ENCODE results near the gene DUS2.
A peak's percentile ranks its signal among the peaks of the same experiment; 100 is the strongest.
"Not testable (repeated sequence)": the region's sequence is repeated elsewhere in the genome, so short reads cannot be mapped to it uniquely, and the experiment has no call there.

The DUS2 gene

DNA sequence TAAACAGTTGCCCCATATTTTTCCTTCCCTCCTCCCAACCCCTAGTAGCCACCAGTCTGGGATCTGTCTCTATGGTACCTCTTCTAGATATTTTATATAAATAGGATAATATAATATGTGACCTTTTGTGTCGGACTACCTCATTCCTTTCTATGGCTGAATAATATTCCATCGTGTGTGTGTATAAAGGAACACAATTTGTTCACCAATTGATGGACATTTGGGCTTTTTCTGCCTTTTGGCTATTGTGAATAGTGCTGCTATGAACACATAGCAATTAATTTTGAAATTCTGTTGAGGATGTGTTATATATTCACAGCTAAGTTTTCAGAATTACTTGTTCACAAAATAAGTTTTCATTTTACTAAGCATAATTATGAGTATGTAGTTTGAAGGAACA, 64.6 kb downstream of the DUS2 start:
- Histone ChIP-seq H3K27ac (ENCODE audit: low read depth, low read length) (no peak overlapping the region), H3K36me3 (ENCODE audit: insufficient read depth, low read length) (no peaks in the 10 kb centered on the region), H3K4me1 (ENCODE audit: insufficient read depth, low read length) (peaks cover 35% of the 10 kb centered on the region), H3K4me3 (ENCODE audit: low read length) (peak overlapping the region; percentile 100; the same call in 1 of the 2 replicates), H3K9me3 (ENCODE audit: insufficient read depth, low read depth, low read length) (no peaks in the 10 kb centered on the region), H3K9ac (ENCODE audit: low read depth, low read length) (no peak overlapping the region), H3K27me3 (ENCODE audit: insufficient read depth, low read length) (no peaks in the 10 kb centered on the region)
- WGBS = 100% methylated on average over 2 of the region's 2 CpGs

DNA sequence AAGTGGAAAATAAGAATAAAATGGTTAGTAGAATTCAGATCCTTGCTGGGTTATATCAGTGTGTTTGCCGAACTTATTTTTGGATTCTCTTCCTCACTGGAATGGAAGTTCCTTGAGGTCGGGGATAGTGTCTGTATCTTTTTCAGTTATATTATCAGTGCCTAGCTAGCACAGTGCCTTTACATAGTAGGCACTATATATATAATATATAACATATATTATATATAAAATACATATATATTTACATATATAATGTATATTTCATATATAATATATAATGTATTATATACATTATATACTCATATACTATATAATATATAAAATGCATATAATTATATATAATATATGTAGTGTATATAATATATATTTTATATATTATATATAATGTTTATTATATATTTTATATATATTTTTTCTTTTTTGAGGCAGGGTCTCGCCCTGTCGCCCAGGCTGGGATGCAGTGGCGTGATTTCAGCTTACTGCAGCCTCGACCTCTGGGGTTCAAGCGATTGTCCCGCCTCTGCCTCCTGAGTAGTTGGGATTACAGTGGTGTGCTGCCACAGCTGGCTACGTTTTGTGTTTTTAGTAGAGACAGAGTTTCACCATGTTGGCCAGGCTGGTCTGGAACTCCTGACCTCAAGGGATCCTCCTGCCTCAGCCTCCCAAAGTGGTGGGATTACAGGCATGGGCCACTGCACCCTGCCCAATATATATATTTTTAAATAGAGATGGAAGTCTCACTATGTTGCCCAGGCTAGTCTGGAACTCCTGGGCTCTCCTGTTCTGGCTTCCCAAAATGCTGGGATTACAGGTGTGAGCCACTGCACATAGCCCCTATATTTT, 65.3 kb downstream of the DUS2 start:
- Histone ChIP-seq H3K27ac (ENCODE audit: low read depth, low read length) (no peak overlapping the region), H3K36me3 (ENCODE audit: insufficient read depth, low read length) (no peaks in the 10 kb centered on the region), H3K9me3 (ENCODE audit: insufficient read depth, low read depth, low read length) (no peaks in the 10 kb centered on the region), H3K9ac (ENCODE audit: low read depth, low read length) (no peak overlapping the region), H3K27me3 (ENCODE audit: insufficient read depth, low read length) (no peaks in the 10 kb centered on the region), H3K4me3 (ENCODE audit: low read length) (no peak overlapping the region), H3K4me1 (ENCODE audit: insufficient read depth, low read length) (peaks cover 34% of the 10 kb centered on the region)
- 89% methylated on average over 9 of the region's 9 CpGs for WGBS

DNA sequence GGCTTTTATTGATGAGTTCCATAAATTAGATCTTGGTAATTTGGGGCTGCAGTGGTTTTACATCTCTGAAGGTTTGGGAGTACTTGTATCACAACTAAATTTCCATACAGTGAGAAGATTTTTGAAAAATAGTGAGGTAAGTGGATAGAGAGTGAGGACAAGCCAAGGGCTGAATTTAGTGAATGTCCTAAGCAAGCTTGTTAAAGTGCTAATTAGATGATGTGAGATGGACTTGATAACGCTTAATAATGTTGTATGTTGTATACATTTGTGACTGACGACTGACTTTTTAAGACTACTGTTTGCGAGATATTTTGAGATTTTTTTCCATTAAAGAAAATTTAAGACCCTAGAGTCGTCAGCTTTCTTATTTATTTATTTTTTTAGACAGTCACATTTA, 66.0 kb downstream of the DUS2 start:
- no peak overlapping the region for H3K27ac ChIP-seq (ENCODE audit: low read depth, low read length)
- H3K4me3 ChIP-seq (ENCODE audit: low read length) = no peak overlapping the region
- H3K9ac ChIP-seq (ENCODE audit: low read depth, low read length) = no peak overlapping the region
- H3K9me3 ChIP-seq (ENCODE audit: insufficient read depth, low read depth, low read length) = no peaks in the 10 kb centered on the region
- H3K27me3 ChIP-seq (ENCODE audit: insufficient read depth, low read length) = no peaks in the 10 kb centered on the region
- 90% methylated on average over 3 of the region's 4 CpGs for WGBS
- H3K36me3 ChIP-seq (ENCODE audit: insufficient read depth, low read length) = no peaks in the 10 kb centered on the region
- peaks cover 31% of the 10 kb centered on the region for H3K4me1 ChIP-seq (ENCODE audit: insufficient read depth, low read length)

DNA sequence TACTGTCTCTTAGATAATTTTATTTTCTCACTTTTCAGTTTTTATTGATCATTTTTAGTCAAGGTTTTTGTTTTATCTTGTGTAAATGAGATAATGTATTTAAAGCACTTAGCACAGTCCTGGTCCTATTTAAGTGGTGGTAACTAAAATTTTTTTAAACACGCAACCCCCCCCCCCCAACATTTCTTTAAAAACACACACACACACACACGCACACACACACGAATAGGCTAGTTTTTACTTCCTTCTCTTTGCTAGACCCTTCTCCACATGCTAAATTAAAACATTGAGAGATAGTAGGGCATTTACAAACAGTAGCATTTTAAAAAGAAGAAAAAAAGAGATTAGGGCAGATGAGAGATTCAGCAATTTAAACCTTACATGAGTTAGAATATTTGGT, 67.0 kb downstream of the DUS2 start:
- Histone ChIP-seq H3K27me3 (ENCODE audit: insufficient read depth, low read length) (no peaks in the 10 kb centered on the region), H3K27ac (ENCODE audit: low read depth, low read length) (no peak overlapping the region), H3K36me3 (ENCODE audit: insufficient read depth, low read length) (no peaks in the 10 kb centered on the region), H3K4me3 (ENCODE audit: low read length) (no peak overlapping the region), H3K9ac (ENCODE audit: low read depth, low read length) (no peak overlapping the region), H3K4me1 (ENCODE audit: insufficient read depth, low read length) (peaks cover 41% of the 10 kb centered on the region), H3K9me3 (ENCODE audit: insufficient read depth, low read depth, low read length) (no peaks in the 10 kb centered on the region)
- WGBS = 80% methylated on average over 2 of the region's 3 CpGs

DNA sequence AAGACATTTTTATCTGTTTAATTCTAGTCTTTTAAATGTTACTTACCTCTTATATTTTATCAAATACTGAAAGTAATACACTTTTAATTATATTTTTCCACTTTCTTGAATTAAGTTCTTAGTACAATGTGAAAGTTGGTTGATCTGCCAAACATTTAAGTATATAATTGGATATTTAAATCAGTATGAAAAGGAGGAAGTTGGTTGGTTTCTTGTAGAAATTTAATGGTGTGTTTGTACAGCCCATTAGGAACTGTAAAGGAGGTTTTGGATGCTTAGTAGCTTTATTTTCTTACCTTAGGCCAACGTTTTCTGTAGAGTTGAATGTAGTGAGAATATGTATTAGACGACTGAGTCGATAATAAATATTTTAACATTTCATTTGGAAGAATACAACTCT, 67.4 kb downstream of the DUS2 start:
- Histone ChIP-seq H3K9ac (ENCODE audit: low read depth, low read length) (no peak overlapping the region), H3K27me3 (ENCODE audit: insufficient read depth, low read length) (no peaks in the 10 kb centered on the region), H3K9me3 (ENCODE audit: insufficient read depth, low read depth, low read length) (no peaks in the 10 kb centered on the region), H3K4me1 (ENCODE audit: insufficient read depth, low read length) (peaks cover 45% of the 10 kb centered on the region), H3K36me3 (ENCODE audit: insufficient read depth, low read length) (no peaks in the 10 kb centered on the region), H3K4me3 (ENCODE audit: low read length) (no peak overlapping the region), H3K27ac (ENCODE audit: low read depth, low read length) (no peak overlapping the region)
- WGBS = 38% methylated on average over 1 of the region's 3 CpGs

DNA sequence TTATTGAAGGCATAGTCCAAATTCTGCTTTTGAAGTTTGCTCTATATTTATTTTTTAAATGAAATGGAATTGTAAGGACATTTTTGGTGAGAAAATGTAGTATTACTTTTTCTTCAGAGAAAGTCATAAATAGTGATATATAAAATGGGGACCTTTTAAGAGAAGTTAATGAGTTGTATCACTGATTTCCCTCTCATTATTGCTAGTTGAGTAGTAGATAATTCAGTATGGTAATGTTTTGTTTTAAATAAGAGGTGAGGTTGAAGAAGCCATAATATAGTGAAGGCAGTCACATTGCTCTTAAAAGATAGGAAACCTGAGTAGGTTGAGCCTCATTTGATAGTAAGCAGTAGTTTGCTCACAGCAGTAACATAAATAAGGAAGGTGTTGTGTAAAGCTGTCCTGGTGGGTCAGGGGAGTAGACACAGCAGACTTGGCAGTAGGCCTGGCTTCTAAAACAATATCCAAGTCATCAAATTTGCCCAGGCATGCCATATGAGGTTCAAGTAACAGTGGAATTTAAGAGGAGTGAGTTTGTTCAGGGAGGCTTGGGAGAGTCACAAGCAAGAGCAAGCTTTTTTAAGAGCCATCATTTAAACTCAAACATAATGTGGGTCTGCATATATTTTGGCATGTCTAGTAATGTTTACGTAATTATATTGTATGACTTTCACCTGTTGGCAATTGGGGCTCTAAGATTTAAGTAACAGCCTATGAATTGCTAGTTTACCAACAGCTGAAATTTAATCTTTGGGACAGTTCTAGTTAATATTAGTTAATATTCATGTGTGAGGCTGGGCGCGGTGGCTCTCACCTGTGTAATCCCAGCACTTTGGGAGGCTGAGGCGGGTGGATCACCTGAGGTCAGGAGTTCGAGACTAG, 68.5 kb downstream of the DUS2 start:
- H3K4me3 ChIP-seq (ENCODE audit: low read length) = no peak overlapping the region
- peaks cover 46% of the 10 kb centered on the region for H3K4me1 ChIP-seq (ENCODE audit: insufficient read depth, low read length)
- no peaks in the 10 kb centered on the region for H3K9me3 ChIP-seq (ENCODE audit: insufficient read depth, low read depth, low read length)
- no peaks in the 10 kb centered on the region for H3K27me3 ChIP-seq (ENCODE audit: insufficient read depth, low read length)
- no peaks in the 10 kb centered on the region for H3K36me3 ChIP-seq (ENCODE audit: insufficient read depth, low read length)
- 0 out of 2 replicates have a peak overlapping the region, but pooled peaks have one; percentile 43 for H3K9ac ChIP-seq (ENCODE audit: low read depth, low read length)
- WGBS = 96% methylated on average over 5 of the region's 5 CpGs
- no peak overlapping the region for H3K27ac ChIP-seq (ENCODE audit: low read depth, low read length)

DNA sequence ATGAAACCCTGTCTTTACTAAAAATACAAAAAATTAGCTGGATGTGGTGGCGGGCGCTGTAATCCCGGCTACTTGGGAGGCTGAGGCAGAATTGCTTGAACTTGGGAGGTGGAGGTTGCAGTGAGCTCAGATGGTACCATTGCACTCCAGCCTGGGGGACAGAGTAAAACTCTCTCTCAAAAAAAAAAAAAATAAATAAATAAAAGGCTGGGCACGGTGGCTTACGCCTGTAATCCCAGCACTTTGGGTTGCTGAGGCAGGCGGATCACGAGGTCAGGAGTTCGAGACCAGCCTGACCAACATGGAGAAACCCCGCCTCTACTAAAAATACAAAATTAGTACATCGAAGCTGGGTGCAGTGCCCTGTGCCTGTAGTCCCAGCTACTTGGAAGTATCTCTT, 69.2 kb downstream of the DUS2 start:
- not testable (repeated sequence) for H3K4me3 ChIP-seq (ENCODE audit: low read length); H3K9ac ChIP-seq (ENCODE audit: low read depth, low read length); H3K27ac ChIP-seq (ENCODE audit: low read depth, low read length); H3K36me3 ChIP-seq (ENCODE audit: insufficient read depth, low read length); H3K9me3 ChIP-seq (ENCODE audit: insufficient read depth, low read depth, low read length); H3K27me3 ChIP-seq (ENCODE audit: insufficient read depth, low read length)
- 98% methylated on average over 10 of the region's 10 CpGs for WGBS
- H3K4me1 ChIP-seq (ENCODE audit: insufficient read depth, low read length) = peaks cover 39% of the 10 kb centered on the region

DNA sequence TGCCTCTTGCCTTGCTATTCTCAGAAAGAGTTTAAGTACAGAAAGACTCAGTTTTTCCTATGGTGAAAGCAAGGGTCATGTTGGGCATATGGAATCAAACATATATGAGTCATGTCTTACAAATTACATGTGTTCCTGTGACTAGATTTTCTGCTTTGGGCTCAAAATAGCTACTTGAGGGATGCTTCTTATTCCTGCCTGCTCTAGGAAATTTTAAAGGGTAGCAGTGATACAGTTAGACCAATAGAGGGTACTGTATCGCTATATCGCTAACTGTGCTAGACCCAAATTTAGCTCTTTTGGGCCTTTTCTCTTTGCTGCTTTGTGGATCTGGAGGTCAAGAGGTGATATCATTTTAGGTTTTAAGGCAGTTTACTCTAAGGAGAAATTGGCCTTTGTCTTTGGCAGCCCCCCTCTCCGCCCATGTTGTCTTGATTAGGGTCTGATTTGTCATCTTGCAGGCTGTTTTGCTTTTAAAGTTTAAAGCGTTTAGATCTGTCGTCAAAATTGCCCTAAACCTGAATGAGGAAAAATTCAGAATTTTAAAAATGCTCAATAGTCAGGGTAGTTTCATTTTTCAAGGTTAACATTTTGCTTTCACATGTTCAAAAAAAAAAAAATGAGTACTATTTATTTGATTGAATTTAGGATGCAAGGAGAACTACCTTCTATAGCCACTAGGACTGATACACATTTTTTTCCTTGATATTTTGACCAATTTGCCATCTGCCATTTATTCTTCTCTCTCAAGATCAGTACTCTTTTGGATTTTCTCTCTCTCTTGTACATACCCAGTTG, 70.9 kb downstream of the DUS2 start:
- H3K27ac ChIP-seq (ENCODE audit: low read depth, low read length) = no peak overlapping the region
- H3K4me1 ChIP-seq (ENCODE audit: insufficient read depth, low read length) = peaks cover 35% of the 10 kb centered on the region
- H3K9me3 ChIP-seq (ENCODE audit: insufficient read depth, low read depth, low read length) = no peaks in the 10 kb centered on the region
- H3K36me3 ChIP-seq (ENCODE audit: insufficient read depth, low read length) = no peaks in the 10 kb centered on the region
- H3K27me3 ChIP-seq (ENCODE audit: insufficient read depth, low read length) = no peaks in the 10 kb centered on the region
- H3K9ac ChIP-seq (ENCODE audit: low read depth, low read length) = no peak overlapping the region
- no peak overlapping the region for H3K4me3 ChIP-seq (ENCODE audit: low read length)
- WGBS = 84% methylated on average over 5 of the region's 5 CpGs

DNA sequence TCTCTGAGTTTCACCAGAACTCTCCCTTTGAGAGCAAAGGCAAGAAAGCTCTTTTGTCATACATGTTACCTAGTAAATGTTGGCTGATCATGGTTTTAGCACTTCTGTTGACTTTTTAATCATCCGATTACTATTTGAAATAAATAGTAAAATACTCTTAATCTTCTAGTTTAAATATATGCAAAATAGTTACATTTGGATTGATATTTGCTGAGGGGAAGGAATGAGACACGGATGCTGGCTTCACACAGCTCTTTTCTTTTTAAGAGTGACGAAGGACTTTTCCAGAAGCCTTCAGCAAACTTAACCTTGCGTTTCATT, 71.5 kb downstream of the DUS2 start:
- no peak overlapping the region for H3K27ac ChIP-seq (ENCODE audit: low read depth, low read length)
- H3K4me1 ChIP-seq (ENCODE audit: insufficient read depth, low read length) = peaks cover 35% of the 10 kb centered on the region
- no peaks in the 10 kb centered on the region for H3K9me3 ChIP-seq (ENCODE audit: insufficient read depth, low read depth, low read length)
- H3K27me3 ChIP-seq (ENCODE audit: insufficient read depth, low read length) = no peaks in the 10 kb centered on the region
- H3K4me3 ChIP-seq (ENCODE audit: low read length) = no peak overlapping the region
- WGBS = 78% methylated on average over 2 of the region's 4 CpGs
- no peak overlapping the region for H3K9ac ChIP-seq (ENCODE audit: low read depth, low read length)
- H3K36me3 ChIP-seq (ENCODE audit: insufficient read depth, low read length) = no peaks in the 10 kb centered on the region

DNA sequence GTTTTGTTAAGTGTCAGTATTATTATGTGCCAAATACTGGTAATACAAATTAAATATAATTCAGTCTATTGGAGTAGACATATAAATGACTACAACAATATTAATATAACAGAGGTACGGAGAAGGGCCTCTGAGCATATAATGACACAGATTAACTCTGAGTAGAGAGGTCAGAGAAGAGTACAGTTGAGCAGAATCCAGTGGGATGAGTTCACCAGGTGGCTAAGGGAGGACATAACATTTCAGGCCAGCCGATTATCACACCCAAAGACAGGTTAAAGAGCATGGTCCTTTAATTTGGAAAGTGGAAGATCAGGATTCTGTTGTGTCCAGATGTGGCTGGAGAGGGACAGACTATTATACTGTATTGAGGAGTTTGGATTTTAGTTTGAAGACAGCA, 73.4 kb downstream of the DUS2 start:
- 93% methylated on average over 2 of the region's 2 CpGs for WGBS
- no peak overlapping the region for H3K27ac ChIP-seq (ENCODE audit: low read depth, low read length)
- no peak overlapping the region for H3K4me3 ChIP-seq (ENCODE audit: low read length)
- no peaks in the 10 kb centered on the region for H3K9me3 ChIP-seq (ENCODE audit: insufficient read depth, low read depth, low read length)
- no peaks in the 10 kb centered on the region for H3K27me3 ChIP-seq (ENCODE audit: insufficient read depth, low read length)
- H3K4me1 ChIP-seq (ENCODE audit: insufficient read depth, low read length) = peaks cover 22% of the 10 kb centered on the region
- no peaks in the 10 kb centered on the region for H3K36me3 ChIP-seq (ENCODE audit: insufficient read depth, low read length)
- no peak overlapping the region for H3K9ac ChIP-seq (ENCODE audit: low read depth, low read length)

DNA sequence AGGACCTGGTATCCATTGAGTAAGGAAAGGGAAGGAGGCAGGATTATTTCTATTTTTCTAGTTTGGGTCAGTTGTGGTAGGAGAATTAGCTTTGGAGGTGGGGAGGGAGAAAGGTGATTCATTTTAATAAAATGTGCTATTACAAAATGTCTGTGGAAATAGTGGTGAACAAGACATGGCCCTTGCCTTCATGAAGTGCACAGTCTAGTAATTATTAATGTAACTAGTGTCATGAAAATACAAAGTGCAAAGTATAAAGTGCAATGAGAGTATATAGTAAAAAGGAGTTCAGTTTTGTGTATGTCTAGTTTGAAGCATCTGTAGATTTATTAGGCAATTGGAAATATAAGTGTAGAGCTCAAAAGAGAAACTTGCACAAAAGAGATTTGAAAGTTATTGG, 74.0 kb downstream of the DUS2 start:
- no peaks in the 10 kb centered on the region for H3K36me3 ChIP-seq (ENCODE audit: insufficient read depth, low read length)
- H3K27ac ChIP-seq (ENCODE audit: low read depth, low read length) = no peak overlapping the region
- H3K27me3 ChIP-seq (ENCODE audit: insufficient read depth, low read length) = no peaks in the 10 kb centered on the region
- peaks cover 18% of the 10 kb centered on the region for H3K4me1 ChIP-seq (ENCODE audit: insufficient read depth, low read length)
- H3K9me3 ChIP-seq (ENCODE audit: insufficient read depth, low read depth, low read length) = no peaks in the 10 kb centered on the region
- H3K4me3 ChIP-seq (ENCODE audit: low read length) = no peak overlapping the region
- H3K9ac ChIP-seq (ENCODE audit: low read depth, low read length) = no peak overlapping the region
